Liver (tissue), 9 donors: ENCODE measurements around the gene CARD14. TPM values are rescaled to one million over a fixed set of nuclear protein-coding genes. Genes with fewer than 3 reads are reported as not detected.
"Not testable (repeated sequence)": the region's sequence is repeated elsewhere in the genome, so short reads cannot be mapped to it uniquely, and the experiment has no call there.

Experiments
- DNase-seq: peaks from one replicate; pipeline ENCODE4 v3.0.0-alpha.2; 2017; ENCODE audit warnings: low spot score
- H3K27ac ChIP-seq, 2 donors: one replicate each; pipeline ENCODE4 v1.7.0; 2013; ENCODE audit warnings: inconsistent platforms in 2 of 2, low read length in 2 of 2, control low read depth in 1 of 2, low read depth in 1 of 2, mild to moderate bottlenecking in 1 of 2
- H3K27me3 ChIP-seq, 4 donors: one replicate each; pipeline versions ENCODE4 v1.6.1 to v1.7.0; 2013; ENCODE audit warnings: low read length in 3 of 4, inconsistent platforms in 1 of 4, mild to moderate bottlenecking in 1 of 4, moderate library complexity in 1 of 4; ENCODE audit not compliant: control insufficient read depth in 4 of 4, insufficient read depth in 4 of 4
- H3K36me3 ChIP-seq, 4 donors: one replicate each; pipeline versions ENCODE4 v1.6.1 to v1.7.0; 2013; ENCODE audit warnings: low read length in 3 of 4, mild to moderate bottlenecking in 3 of 4, low read depth in 1 of 4, moderate library complexity in 1 of 4; ENCODE audit not compliant: control insufficient read depth in 4 of 4, insufficient read depth in 3 of 4
- H3K4me1 ChIP-seq, 4 donors: one replicate each; pipeline versions ENCODE4 v1.6.1 to v1.7.0; 2013; ENCODE audit warnings: low read length in 3 of 4, mild to moderate bottlenecking in 3 of 4, moderate library complexity in 1 of 4; ENCODE audit not compliant: control insufficient read depth in 4 of 4, insufficient read depth in 4 of 4
- H3K4me3 ChIP-seq, 3 donors: one replicate each; pipeline versions ENCODE4 v1.6.1 to v1.7.0; 2013; ENCODE audit warnings: low read length in 3 of 3, control low read depth in 1 of 3, low read depth in 1 of 3, mild to moderate bottlenecking in 1 of 3
- H3K9ac ChIP-seq, 2 donors: one replicate each; pipeline ENCODE4 v1.7.0; 2013; ENCODE audit warnings: low read length in 2 of 2, mild to moderate bottlenecking in 2 of 2, moderate library complexity in 2 of 2, control low read depth in 1 of 2, low read depth in 1 of 2
- H3K9me3 ChIP-seq, 4 donors: one replicate each; pipeline versions ENCODE4 v1.6.1 to v1.7.0; 2013; ENCODE audit warnings: low read length in 3 of 4; ENCODE audit not compliant: control insufficient read depth in 4 of 4
- EGR1 ChIP-seq, 2 donors: IDR thresholded peaks; 2 replicates each; pipeline ENCODE4 v1.6.1; 2016 to 2018; ENCODE audit warnings: antibody characterized with exemption in 2 of 2, low read depth in 2 of 2
- FOXA1 ChIP-seq: IDR thresholded peaks from 2 replicates; pipeline ENCODE4 v1.6.1; 2016; ENCODE audit warnings: antibody characterized with exemption
- FOXA2 ChIP-seq: IDR thresholded peaks from 2 replicates; pipeline ENCODE4 v1.6.1; 2016; ENCODE audit warnings: antibody characterized with exemption
- GABPA ChIP-seq, 2 donors: IDR thresholded peaks in 1 of 2; conservative IDR thresholded peaks in 1 of 2; 2 replicates each; pipeline ENCODE4 v1.6.1; 2016; ENCODE audit warnings: antibody characterized with exemption in 2 of 2, mild to moderate bottlenecking in 1 of 2, moderate library complexity in 1 of 2
- HNF4A ChIP-seq, 2 donors: conservative IDR thresholded peaks; 2 replicates each; pipeline ENCODE4 v1.6.1; 2016; ENCODE audit warnings: antibody characterized with exemption in 2 of 2, mild to moderate bottlenecking in 2 of 2
- HNF4G ChIP-seq: IDR thresholded peaks from 2 replicates; pipeline ENCODE4 v1.6.1; 2016; ENCODE audit warnings: antibody characterized with exemption
- NR2F2 ChIP-seq: IDR thresholded peaks from 2 replicates; pipeline ENCODE4 v1.6.1; 2016; ENCODE audit warnings: antibody characterized with exemption
- RAD21 ChIP-seq, 2 donors: IDR thresholded peaks; 2 replicates each; pipeline ENCODE4 v1.6.1; 2016; ENCODE audit warnings: antibody characterized with exemption in 2 of 2, mild to moderate bottlenecking in 2 of 2
- RXRA ChIP-seq, 2 donors: IDR thresholded peaks; 2 replicates each; pipeline ENCODE4 v1.6.1; 2017 to 2018; ENCODE audit warnings: antibody characterized with exemption in 2 of 2, mild to moderate bottlenecking in 1 of 2
- SP1 ChIP-seq: IDR thresholded peaks from 2 replicates; pipeline ENCODE4 v1.6.1; 2018; ENCODE audit warnings: antibody characterized with exemption, mild to moderate bottlenecking
- TAF1 ChIP-seq: conservative IDR thresholded peaks from 2 replicates; pipeline ENCODE4 v1.6.1; 2016; ENCODE audit warnings: antibody characterized with exemption, mild to moderate bottlenecking
- YY1 ChIP-seq: IDR thresholded peaks from 2 replicates; pipeline ENCODE4 v1.6.1; 2016; ENCODE audit warnings: antibody characterized with exemption, mild to moderate bottlenecking
- WGBS: extraction: QIAGEN DNeasy Blood & Tissue Kit; methylation state at CpG from one replicate; pipeline ENCODE4 v1.1.7; 2013; 5-methylcytosine and 5-hydroxymethylcytosine counted together
- polyA plus RNA-seq, 2 donors: library from polyadenylated mRNA; stranded (reverse) in 1 of 2; unstranded in 1 of 2; fragments of 200-250 nt in 1 of 2; fragments of >200 nt in 1 of 2; fragmentation: Nextera tagmentation in 1 of 2; extraction: Ambion mirVana in 1 of 2; gene quantifications; one replicate each; pipeline versions ENCODE4 v1.2.1 to v1.2.3, GENCODE V29; 2013 to 2015
- total RNA-seq, 2 donors: library from RNA; depleted of rRNA; stranded (reverse); fragments of >200 nt; gene quantifications; one replicate each; pipeline ENCODE4 v1.2.3, GENCODE V29; 2014
- TF ChIP-seq, protein P1 (sequence below): IDR thresholded peaks from 2 replicates; pipeline ENCODE4 v1.6.1; 2016; ENCODE audit warnings: antibody characterized with exemption
- TF ChIP-seq, protein P2 (sequence below): IDR thresholded peaks from 2 replicates; pipeline ENCODE4 v1.6.1; 2016; ENCODE audit warnings: antibody characterized with exemption, mild to moderate bottlenecking
- TF ChIP-seq, protein P3 (sequence below): IDR thresholded peaks from 2 replicates; pipeline ENCODE4 v1.6.1; 2016; ENCODE audit warnings: antibody characterized with exemption
- TF ChIP-seq, protein P4 (sequence below): fragments of 150-350 bp; IDR thresholded peaks from 2 replicates; pipeline ENCODE4 v1.5.1; 2017; ENCODE audit warnings: improper control_type of control experiment, low read depth, low read length; ENCODE audit not compliant: missing input control
- TF ChIP-seq, protein P5 (sequence below): IDR thresholded peaks from 2 replicates; pipeline ENCODE4 v1.6.1; 2016; ENCODE audit warnings: antibody characterized with exemption
- donor health status: healthy.
- donor health status: healthy.
- donor health status: healthy.
- donor health status: healthy.
- donor health status: healthy.

CARD14 gene
- total and polyA plus RNA-seq, 4 donors, result 0.07 to 0.70 (median 0.29) TPM

DNA sequence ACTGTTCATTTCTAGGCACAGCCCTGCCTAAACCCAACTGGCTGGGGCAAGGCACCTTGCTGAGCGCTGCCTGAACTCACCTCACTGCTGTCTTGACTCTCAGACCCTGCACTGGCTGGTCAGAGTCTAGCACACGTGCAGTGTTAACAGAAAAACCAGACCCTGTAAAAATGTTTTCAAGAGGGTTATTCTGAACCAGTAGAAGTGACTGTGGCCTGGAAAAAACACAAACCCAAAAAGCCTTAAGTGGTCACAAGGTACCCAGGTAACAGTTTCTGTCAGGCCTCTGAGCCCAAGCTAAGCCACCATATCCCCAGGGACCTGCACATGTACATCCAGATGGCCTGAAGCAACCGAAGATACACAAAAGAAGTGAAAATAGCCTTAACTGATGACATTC, 16.8 kb upstream of the CARD14 start:
- no peak for DNase-seq
- Histone ChIP-seq H3K9ac (no peak overlapping the region), H3K9me3 (peaks cover 0 to 10% (median 0%) of the 10 kb centered on the region in 4 donors), H3K36me3 (no peaks in the 10 kb centered on the region), H3K27ac (no peak overlapping the region), H3K4me1 (peaks cover 3 to 5% (median 4%) of the 10 kb centered on the region in 4 donors), H3K4me3 (no peak overlapping the region), H3K27me3 (no peaks in the 10 kb centered on the region)
- TF ChIP-seq, protein P1, sequence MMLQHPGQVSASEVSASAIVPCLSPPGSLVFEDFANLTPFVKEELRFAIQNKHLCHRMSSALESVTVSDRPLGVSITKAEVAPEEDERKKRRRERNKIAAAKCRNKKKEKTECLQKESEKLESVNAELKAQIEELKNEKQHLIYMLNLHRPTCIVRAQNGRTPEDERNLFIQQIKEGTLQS, result no peak
- no peak for TF ChIP-seq HNF4G
- TF ChIP-seq, protein P2, sequence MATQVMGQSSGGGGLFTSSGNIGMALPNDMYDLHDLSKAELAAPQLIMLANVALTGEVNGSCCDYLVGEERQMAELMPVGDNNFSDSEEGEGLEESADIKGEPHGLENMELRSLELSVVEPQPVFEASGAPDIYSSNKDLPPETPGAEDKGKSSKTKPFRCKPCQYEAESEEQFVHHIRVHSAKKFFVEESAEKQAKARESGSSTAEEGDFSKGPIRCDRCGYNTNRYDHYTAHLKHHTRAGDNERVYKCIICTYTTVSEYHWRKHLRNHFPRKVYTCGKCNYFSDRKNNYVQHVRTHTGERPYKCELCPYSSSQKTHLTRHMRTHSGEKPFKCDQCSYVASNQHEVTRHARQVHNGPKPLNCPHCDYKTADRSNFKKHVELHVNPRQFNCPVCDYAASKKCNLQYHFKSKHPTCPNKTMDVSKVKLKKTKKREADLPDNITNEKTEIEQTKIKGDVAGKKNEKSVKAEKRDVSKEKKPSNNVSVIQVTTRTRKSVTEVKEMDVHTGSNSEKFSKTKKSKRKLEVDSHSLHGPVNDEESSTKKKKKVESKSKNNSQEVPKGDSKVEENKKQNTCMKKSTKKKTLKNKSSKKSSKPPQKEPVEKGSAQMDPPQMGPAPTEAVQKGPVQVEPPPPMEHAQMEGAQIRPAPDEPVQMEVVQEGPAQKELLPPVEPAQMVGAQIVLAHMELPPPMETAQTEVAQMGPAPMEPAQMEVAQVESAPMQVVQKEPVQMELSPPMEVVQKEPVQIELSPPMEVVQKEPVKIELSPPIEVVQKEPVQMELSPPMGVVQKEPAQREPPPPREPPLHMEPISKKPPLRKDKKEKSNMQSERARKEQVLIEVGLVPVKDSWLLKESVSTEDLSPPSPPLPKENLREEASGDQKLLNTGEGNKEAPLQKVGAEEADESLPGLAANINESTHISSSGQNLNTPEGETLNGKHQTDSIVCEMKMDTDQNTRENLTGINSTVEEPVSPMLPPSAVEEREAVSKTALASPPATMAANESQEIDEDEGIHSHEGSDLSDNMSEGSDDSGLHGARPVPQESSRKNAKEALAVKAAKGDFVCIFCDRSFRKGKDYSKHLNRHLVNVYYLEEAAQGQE, result no peak
- TF ChIP-seq FOXA1, result no peak
- no peak for TF ChIP-seq SP1
- TF ChIP-seq TAF1, result no peak
- TF ChIP-seq EGR1 (IDR thresholded peaks at IDR 0.05; ENCODE audit: low read depth in 2 of 2), result no peak
- TF ChIP-seq RXRA (IDR thresholded peaks at IDR 0.05), result no peak
- no peak for TF ChIP-seq HNF4A (conservative IDR thresholded peaks at IDR 0.05)
- TF ChIP-seq FOXA2, result no peak
- no peak for TF ChIP-seq NR2F2
- no peak for TF ChIP-seq GABPA (IDR thresholded peaks at IDR 0.05 in 1 of 2, conservative IDR thresholded peaks at IDR 0.05 in 1 of 2)
- no peak for TF ChIP-seq YY1
- 92% methylated on average over 3 of the region's 3 CpGs for WGBS

DNA sequence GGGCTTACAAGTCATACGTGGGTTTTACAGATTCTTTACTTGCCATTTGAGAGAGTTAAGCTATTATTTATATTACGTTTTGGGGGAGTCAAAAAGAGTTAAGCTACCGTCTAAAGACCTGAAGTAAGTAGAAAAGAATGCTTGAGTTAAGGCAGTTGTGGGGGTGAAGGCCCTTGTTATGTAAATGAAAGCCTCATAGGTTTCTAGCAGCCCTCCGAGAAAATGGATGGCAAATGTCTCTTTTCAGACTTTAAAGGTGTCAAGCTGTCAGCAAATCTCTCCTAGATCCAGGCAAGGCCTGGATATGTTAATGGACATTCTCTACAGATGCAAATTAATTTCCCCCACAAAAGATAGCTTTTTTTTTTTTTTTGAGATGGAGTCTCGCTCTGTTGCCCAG, 15.7 kb upstream of the CARD14 start:
- H3K4me3 ChIP-seq, result no peak overlapping the region
- H3K36me3 ChIP-seq, result no peaks in the 10 kb centered on the region
- H3K9me3 ChIP-seq, result peaks cover 0 to 10% (median 0%) of the 10 kb centered on the region in 4 donors
- 88% methylated on average over 5 of the region's 5 CpGs for WGBS
- no peak overlapping the region for H3K9ac ChIP-seq
- no peaks in the 10 kb centered on the region for H3K27me3 ChIP-seq
- no peaks in the 10 kb centered on the region for H3K4me1 ChIP-seq
- TF ChIP-seq FOXA2, result no peak
- TF ChIP-seq, protein P1, result no peak
- TF ChIP-seq, protein P3, sequence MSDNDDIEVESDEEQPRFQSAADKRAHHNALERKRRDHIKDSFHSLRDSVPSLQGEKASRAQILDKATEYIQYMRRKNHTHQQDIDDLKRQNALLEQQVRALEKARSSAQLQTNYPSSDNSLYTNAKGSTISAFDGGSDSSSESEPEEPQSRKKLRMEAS, result no peak
- TF ChIP-seq TAF1, result no peak
- TF ChIP-seq, protein P4, sequence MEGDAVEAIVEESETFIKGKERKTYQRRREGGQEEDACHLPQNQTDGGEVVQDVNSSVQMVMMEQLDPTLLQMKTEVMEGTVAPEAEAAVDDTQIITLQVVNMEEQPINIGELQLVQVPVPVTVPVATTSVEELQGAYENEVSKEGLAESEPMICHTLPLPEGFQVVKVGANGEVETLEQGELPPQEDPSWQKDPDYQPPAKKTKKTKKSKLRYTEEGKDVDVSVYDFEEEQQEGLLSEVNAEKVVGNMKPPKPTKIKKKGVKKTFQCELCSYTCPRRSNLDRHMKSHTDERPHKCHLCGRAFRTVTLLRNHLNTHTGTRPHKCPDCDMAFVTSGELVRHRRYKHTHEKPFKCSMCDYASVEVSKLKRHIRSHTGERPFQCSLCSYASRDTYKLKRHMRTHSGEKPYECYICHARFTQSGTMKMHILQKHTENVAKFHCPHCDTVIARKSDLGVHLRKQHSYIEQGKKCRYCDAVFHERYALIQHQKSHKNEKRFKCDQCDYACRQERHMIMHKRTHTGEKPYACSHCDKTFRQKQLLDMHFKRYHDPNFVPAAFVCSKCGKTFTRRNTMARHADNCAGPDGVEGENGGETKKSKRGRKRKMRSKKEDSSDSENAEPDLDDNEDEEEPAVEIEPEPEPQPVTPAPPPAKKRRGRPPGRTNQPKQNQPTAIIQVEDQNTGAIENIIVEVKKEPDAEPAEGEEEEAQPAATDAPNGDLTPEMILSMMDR, result no peak
- no peak for TF ChIP-seq EGR1 (IDR thresholded peaks at IDR 0.05; ENCODE audit: low read depth in 2 of 2)
- no peak for TF ChIP-seq RAD21 (IDR thresholded peaks at IDR 0.05)
- no peak for TF ChIP-seq NR2F2
- TF ChIP-seq, protein P2, result no peak
- no peak for TF ChIP-seq FOXA1
- TF ChIP-seq RXRA (IDR thresholded peaks at IDR 0.05), result no peak
- TF ChIP-seq, protein P5, sequence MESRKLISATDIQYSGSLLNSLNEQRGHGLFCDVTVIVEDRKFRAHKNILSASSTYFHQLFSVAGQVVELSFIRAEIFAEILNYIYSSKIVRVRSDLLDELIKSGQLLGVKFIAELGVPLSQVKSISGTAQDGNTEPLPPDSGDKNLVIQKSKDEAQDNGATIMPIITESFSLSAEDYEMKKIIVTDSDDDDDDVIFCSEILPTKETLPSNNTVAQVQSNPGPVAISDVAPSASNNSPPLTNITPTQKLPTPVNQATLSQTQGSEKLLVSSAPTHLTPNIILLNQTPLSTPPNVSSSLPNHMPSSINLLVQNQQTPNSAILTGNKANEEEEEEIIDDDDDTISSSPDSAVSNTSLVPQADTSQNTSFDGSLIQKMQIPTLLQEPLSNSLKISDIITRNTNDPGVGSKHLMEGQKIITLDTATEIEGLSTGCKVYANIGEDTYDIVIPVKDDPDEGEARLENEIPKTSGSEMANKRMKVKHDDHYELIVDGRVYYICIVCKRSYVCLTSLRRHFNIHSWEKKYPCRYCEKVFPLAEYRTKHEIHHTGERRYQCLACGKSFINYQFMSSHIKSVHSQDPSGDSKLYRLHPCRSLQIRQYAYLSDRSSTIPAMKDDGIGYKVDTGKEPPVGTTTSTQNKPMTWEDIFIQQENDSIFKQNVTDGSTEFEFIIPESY, result no peak
- DNase-seq, result no peak
- no peak overlapping the region for H3K27ac ChIP-seq

DNA sequence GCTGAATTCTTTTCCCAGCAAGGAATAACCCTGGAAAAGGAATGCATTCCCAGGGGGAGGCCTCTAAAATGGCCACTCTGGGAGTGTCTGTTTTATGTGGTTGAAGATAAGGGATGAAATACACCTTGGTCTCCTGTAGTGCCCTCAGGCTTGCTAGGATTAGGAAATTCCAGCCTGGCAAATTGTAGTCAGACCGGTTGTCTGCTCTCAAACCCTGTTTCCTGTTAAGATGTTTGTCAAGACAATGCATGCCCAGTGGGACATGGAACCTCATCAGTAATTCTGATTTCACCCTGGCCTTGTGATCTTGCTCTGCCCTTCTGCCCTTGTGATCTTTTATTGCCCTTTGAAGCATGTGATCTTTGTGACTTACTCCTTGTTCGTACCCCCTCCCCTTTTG, 14.2 kb upstream of the CARD14 start:
- H3K27ac ChIP-seq, H3K4me1 ChIP-seq, H3K27me3 ChIP-seq, H3K9ac ChIP-seq, H3K36me3 ChIP-seq, H3K4me3 ChIP-seq, DNase-seq: not testable (repeated sequence)
- H3K9me3 ChIP-seq, result peaks cover 0 to 10% (median 0%) of the 10 kb centered on the region in 4 donors
- WGBS, result 62% methylated on average over 2 of the region's 2 CpGs
